ENCODE data around the gene EFCAB10.

Gene EFCAB10

GRCh38 chr7:105621617-105622016, 40.3 kb upstream of the EFCAB10 start:
- no peak for TF ChIP-seq CTCF (IDR thresholded peaks at IDR 0.05)
- Histone ChIP-seq H3K27me3 (no peaks in the 10 kb centered on the region), H3K27ac (no peak overlapping the region), H3K9me3 (no peaks in the 10 kb centered on the region), H3K4me3 (ENCODE audit: low read depth in 1 of 2, low read length in 1 of 2) (no peak overlapping the region), H3K36me3 (peaks cover 93% of the 10 kb centered on the region), H3K4me1 (ENCODE audit: control insufficient read depth in 1 of 2, insufficient read depth in 1 of 2, low read depth in 1 of 2, low read length in 1 of 2) (no peaks in the 10 kb centered on the region)

- H3K4me1 ChIP-seq (ENCODE audit: control insufficient read depth in 1 of 2, insufficient read depth in 1 of 2, low read depth in 1 of 2, low read length in 1 of 2), result no peaks in the 10 kb centered on the region
- no peak overlapping the region for H3K27ac ChIP-seq
- H3K9me3 ChIP-seq, result no peaks in the 10 kb centered on the region
- peaks cover 93% of the 10 kb centered on the region for H3K36me3 ChIP-seq
- H3K27me3 ChIP-seq, result no peaks in the 10 kb centered on the region
- H3K4me3 ChIP-seq (ENCODE audit: low read depth in 1 of 2, low read length in 1 of 2), result no peak overlapping the region
- TF ChIP-seq CTCF (IDR thresholded peaks at IDR 0.05), result no peak
These were observed 39.9 kb upstream of the EFCAB10 start for GRCh38 chr7:105621176-105621575.

- no peaks in the 10 kb centered on the region for H3K9me3 ChIP-seq
- no peak overlapping the region for H3K4me3 ChIP-seq (ENCODE audit: low read depth in 1 of 2, low read length in 1 of 2)
- H3K36me3 ChIP-seq, result peaks cover 95% of the 10 kb centered on the region
These were observed 38.3 kb upstream of the EFCAB10 start for GRCh38 chr7:105619590-105619989.

GRCh38 chr7:105618016-105618296, 36.7 kb upstream of the EFCAB10 start:
- no peaks in the 10 kb centered on the region for H3K27me3 ChIP-seq
- H3K9me3 ChIP-seq, result no peaks in the 10 kb centered on the region
- H3K4me1 ChIP-seq (ENCODE audit: control insufficient read depth in 1 of 2, insufficient read depth in 1 of 2, low read depth in 1 of 2, low read length in 1 of 2), result no peaks in the 10 kb centered on the region
- H3K4me3 ChIP-seq (ENCODE audit: low read depth in 1 of 2, low read length in 1 of 2), result no peak overlapping the region
- TF ChIP-seq CTCF (IDR thresholded peaks at IDR 0.05), result no peak
- no peak overlapping the region for H3K27ac ChIP-seq
- H3K36me3 ChIP-seq, result peaks cover 96% of the 10 kb centered on the region

More at GRCh38 chr7:105619590-105619989, 38.3 kb upstream of the EFCAB10 start:
- Histone ChIP-seq H3K27me3 (no peaks in the 10 kb centered on the region), H3K4me1 (ENCODE audit: control insufficient read depth in 1 of 2, insufficient read depth in 1 of 2, low read depth in 1 of 2, low read length in 1 of 2) (no peaks in the 10 kb centered on the region), H3K27ac (no peak overlapping the region)
- TF ChIP-seq CTCF (IDR thresholded peaks at IDR 0.05), result no peak

GRCh38 chr7:105617280-105618015, 36.2 kb upstream of the EFCAB10 start:
- peaks cover 96% of the 10 kb centered on the region for H3K36me3 ChIP-seq

More at GRCh38 chr7:105617280-105618015, 36.2 kb upstream of the EFCAB10 start:
- no peaks in the 10 kb centered on the region for H3K9me3 ChIP-seq
- no peak overlapping the region for H3K4me3 ChIP-seq (ENCODE audit: low read depth in 1 of 2, low read length in 1 of 2)
- TF ChIP-seq CTCF (IDR thresholded peaks at IDR 0.05), result no peak
- H3K4me1 ChIP-seq (ENCODE audit: control insufficient read depth in 1 of 2, insufficient read depth in 1 of 2, low read depth in 1 of 2, low read length in 1 of 2), result no peaks in the 10 kb centered on the region
- no peaks in the 10 kb centered on the region for H3K27me3 ChIP-seq
- H3K27ac ChIP-seq, result no peak overlapping the region

All from neutrophil (primary cell).